Measurements from ENCODE around the gene RFX1. TPM values are rescaled to one million over a fixed set of nuclear protein-coding genes. Genes with fewer than 3 reads are reported as not detected.

The RFX1 gene
- total and polyA plus RNA-seq, 9 of the 15 experiments (the other 6 are each of a cell fraction or from before 2014, with no cell fraction given): 0.14 to 19.3 (median 1.2) TPM

DNA sequence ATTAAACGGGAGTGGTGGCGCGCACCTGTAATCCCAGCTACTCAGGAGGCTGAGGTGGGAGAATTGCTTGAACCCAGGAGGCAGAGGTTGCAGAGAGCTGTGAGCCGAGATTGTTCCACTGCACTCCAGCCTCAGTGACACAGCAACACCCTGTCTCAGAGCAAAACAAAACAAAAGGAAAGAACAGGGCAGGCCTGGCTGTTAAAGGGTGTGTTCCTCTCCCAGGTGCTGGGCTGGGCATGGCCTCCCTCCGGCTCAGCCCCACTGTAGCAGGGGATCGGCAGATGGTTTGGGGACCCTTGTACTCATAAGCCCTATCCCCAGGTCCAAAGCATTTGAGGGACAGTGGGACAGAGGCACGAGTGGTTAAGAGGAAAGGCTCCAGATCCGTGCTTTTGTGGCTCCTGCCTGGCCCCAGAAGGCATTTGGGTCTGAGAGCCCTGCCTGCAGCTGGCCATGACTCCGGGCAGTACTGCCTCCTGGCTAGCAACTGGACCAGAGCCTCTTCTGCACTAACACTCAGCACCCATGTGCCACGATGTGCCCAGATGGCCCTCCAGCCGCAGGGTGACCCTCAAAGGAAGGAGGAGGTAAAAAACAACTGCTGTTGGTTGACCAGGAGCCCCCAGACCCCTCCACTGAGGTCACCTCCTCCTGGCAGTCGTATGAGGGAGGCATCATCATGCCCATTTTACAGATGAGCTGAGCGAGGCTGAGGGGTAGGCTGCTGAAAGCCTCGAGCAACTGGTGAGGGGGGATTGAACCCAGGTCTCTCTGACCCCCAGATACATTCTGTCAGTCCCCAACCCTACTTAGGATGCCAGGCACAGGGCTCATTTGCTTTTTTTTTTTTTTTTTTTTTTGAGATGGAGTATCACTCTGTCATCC, 10.0 kb downstream of the RFX1 start:
- Histone ChIP-seq H3K9ac (ENCODE audit: insufficient read depth in 1 of 2, low read depth in 2 of 2, low read length in 2 of 2) (peak overlapping the region in 1 of 2 experiments; percentile 68; a peak in 2 of 4 replicates), H3K9me3 (replicated peaks; ENCODE audit: control insufficient read depth, insufficient read depth, low read depth, low read length) (no peaks in the 10 kb centered on the region), H4K20me1 (replicated peaks; ENCODE audit: control insufficient read depth, insufficient read depth, low read length) (no peaks in the 10 kb centered on the region), H3K79me2 (ENCODE audit: control insufficient read depth, insufficient read depth, low read length) (peaks cover 28% of the 10 kb centered on the region), H3K36me3 (ENCODE audit: control insufficient read depth, insufficient read depth, low read length) (peaks cover 61% of the 10 kb centered on the region; the same call in 2 of the 3 replicates), H3K4me3 (no peak overlapping the region), H3K27me3 (ENCODE audit: control insufficient read depth in 2 of 2, insufficient read depth in 2 of 2, low read length in 2 of 2) (no peaks in the 10 kb centered on the region), H3K4me1 (replicated peaks in 1 of 2; ENCODE audit: control insufficient read depth in 2 of 2, insufficient read depth in 2 of 2, low read length in 2 of 2) (peaks cover 0 to 17% of the 10 kb centered on the region in 2 experiments; a peak in 3 of 5 replicates), H3K27ac (ENCODE audit: extremely low read depth, low read depth, low read length) (no peak overlapping the region), H2AFZ (ENCODE audit: low read depth, low read length) (no peak overlapping the region), H3K4me2 (ENCODE audit: insufficient read depth, low read length) (no peak overlapping the region), H3K9me1 (ENCODE audit: control insufficient read depth, insufficient read depth, low read length) (peaks cover 3% of the 10 kb centered on the region)
- ChIA-PET POLR2A (interaction anchor here (0.6 to 1.3 kb wide), 2 partner anchors 10 to 123 kb away, joined by 3 to 7 read pairs; partner anchors contain the start of gene RFX1), CTCF (ENCODE audit: low intra/inter-chr PET ratio) (no interaction called here)
- TF ChIP-seq CBFA2T3 (IDR thresholded peaks at IDR 0.05) (no peak), RBM25 (IDR thresholded peaks at IDR 0.05; ENCODE audit: low read depth, low read length, severe bottlenecking) (peak; percentile 76), C11orf30 (IDR thresholded peaks at IDR 0.05; ENCODE audit: low read depth) (no peak), KDM1A (IDR thresholded peaks at IDR 0.05) (0 out of 4 replicates have a peak, but pooled peaks of 1 of the 2 experiments have one; percentile 35), ADNP (tag; IDR thresholded peaks at IDR 0.05) (0 out of 2 replicates have a peak, but pooled peaks have one; percentile 31), BCOR (IDR thresholded peaks at IDR 0.05) (peak; percentile 84), HDAC2 (IDR thresholded peaks at IDR 0.05) (0 out of 2 replicates have a peak, but pooled peaks have one; percentile 32), NCOA4 (IDR thresholded peaks at IDR 0.05; ENCODE audit: partially characterized antibody) (no peak)
- TF ChIP-seq, protein P1, sequence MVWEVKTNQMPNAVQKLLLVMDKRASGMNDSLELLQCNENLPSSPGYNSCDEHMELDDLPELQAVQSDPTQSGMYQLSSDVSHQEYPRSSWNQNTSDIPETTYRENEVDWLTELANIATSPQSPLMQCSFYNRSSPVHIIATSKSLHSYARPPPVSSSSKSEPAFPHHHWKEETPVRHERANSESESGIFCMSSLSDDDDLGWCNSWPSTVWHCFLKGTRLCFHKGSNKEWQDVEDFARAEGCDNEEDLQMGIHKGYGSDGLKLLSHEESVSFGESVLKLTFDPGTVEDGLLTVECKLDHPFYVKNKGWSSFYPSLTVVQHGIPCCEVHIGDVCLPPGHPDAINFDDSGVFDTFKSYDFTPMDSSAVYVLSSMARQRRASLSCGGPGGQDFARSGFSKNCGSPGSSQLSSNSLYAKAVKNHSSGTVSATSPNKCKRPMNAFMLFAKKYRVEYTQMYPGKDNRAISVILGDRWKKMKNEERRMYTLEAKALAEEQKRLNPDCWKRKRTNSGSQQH (CRISPR knock-in tag; IDR thresholded peaks at IDR 0.05): no peak
- no TSS peak for BruUV-seq (replicated peaks)
- FAIRE-seq (no peak), DNase-seq (ENCODE audit: extremely low read depth in 1 of 4, low spot score in 3 of 4) (peak in 1 of 4 experiments; percentile 6), ATAC-seq (no peak)
- in situ Hi-C loops (cut with MboI) (no loop called here), intact Hi-C loops (cut with micrococcal nuclease) (no loop called here)
- 89% methylated on average over 12 of the region's 14 CpGs for WGBS (ENCODE audit: insufficient coverage, low coverage, missing lambda C conversion rate)
